Astrocyte (in vitro differentiated cells and primary cell): ENCODE measurements around the gene SCAMP5.

ENCODE experiments used
- CTCF ChIP-seq: IDR thresholded peaks from 2 replicates; pipeline ENCODE4 v1.5.1; 2011; ENCODE audit warnings: low read depth, mild to moderate bottlenecking, inconsistent platforms, low read length, moderate library complexity; ENCODE audit not compliant: insufficient read depth
- EZH2 ChIP-seq: IDR thresholded peaks from 2 replicates; pipeline ENCODE4 v1.6.1; 2012; ENCODE audit warnings: mild to moderate bottlenecking, low read length, inconsistent platforms; ENCODE audit not compliant: insufficient read depth

- TF ChIP-seq CTCF (no peak), EZH2 (no peak)
Measured at GRCh38 chr15:75062706-75063105, 67.3 kb downstream of the SCAMP5 start.
